Measurements from ENCODE around the gene LPP. TPM values are rescaled to one million over a fixed set of nuclear protein-coding genes. Genes with fewer than 3 reads are reported as not detected.
A peak's percentile ranks its signal among the peaks of the same experiment; 100 is the strongest.

The LPP gene
- total RNA-seq, 3 donors from 2014 or later (not counting 1 experiment from before 2014, with no cell fraction given) = 137 to 163 (median 149) TPM

- peak overlapping the region; percentile 74 to 79 for H3K27ac Mint-ChIP-seq
- Histone ChIP-seq H3K27ac (ENCODE audit: low read length) (peak overlapping the region; percentile 78), H3K4me1 (ENCODE audit: control insufficient read depth, insufficient read depth, low read length) (peaks cover 29% of the 10 kb centered on the region), H3K27me3 (ENCODE audit: control insufficient read depth, insufficient read depth, low read length) (no peaks in the 10 kb centered on the region), H3K9me3 (ENCODE audit: control insufficient read depth, insufficient read depth, low read length) (no peaks in the 10 kb centered on the region), H3K36me3 (ENCODE audit: control insufficient read depth, insufficient read depth, low read length) (peaks cover 4% of the 10 kb centered on the region), H3K4me3 (ENCODE audit: low read length) (no peak overlapping the region)
- TF ChIP-seq CTCF (IDR thresholded peaks at IDR 0.05) = no peak
- DNase-seq (no peak), ATAC-seq (no peak)
- H3K36me3 Mint-ChIP-seq = no peaks in the 10 kb centered on the region
- peaks cover 66 to 71% of the 10 kb centered on the region in 2 donors for H3K4me1 Mint-ChIP-seq
- WGBS (ENCODE audit: insufficient coverage) = 93% methylated on average over 3 of the region's 3 CpGs
- peak overlapping the region; percentile 78 for H3K4me3 Mint-ChIP-seq
- peaks cover 0 to 7% of the 10 kb centered on the region in 2 donors for H3K27me3 Mint-ChIP-seq (ENCODE audit: low read depth in 2 of 2)
- intact Hi-C loops (cut with micrococcal nuclease) = no loop called here
- H3K9me3 Mint-ChIP-seq = no peaks in the 10 kb centered on the region
These were observed 206.5 kb downstream of the LPP start for GRCh38 chr3:188360364-188360881.

- peaks cover 4% of the 10 kb centered on the region for H3K36me3 ChIP-seq (ENCODE audit: control insufficient read depth, insufficient read depth, low read length)
- WGBS (ENCODE audit: insufficient coverage) = 34% methylated on average over 6 of the region's 7 CpGs
- peaks cover 0 to 7% of the 10 kb centered on the region in 2 donors for H3K27me3 Mint-ChIP-seq (ENCODE audit: low read depth in 2 of 2)
- peaks cover 29% of the 10 kb centered on the region for H3K4me1 ChIP-seq (ENCODE audit: control insufficient read depth, insufficient read depth, low read length)
- H3K4me3 Mint-ChIP-seq = peak overlapping the region; percentile 17
- intact Hi-C loops (cut with micrococcal nuclease) = no loop called here
- no peaks in the 10 kb centered on the region for H3K9me3 Mint-ChIP-seq
- H3K36me3 Mint-ChIP-seq = no peaks in the 10 kb centered on the region
- H3K27ac Mint-ChIP-seq = peak overlapping the region; percentile 70 to 78
- DNase-seq (peak in 1 of 2 donors; percentile 19), ATAC-seq (peak in 1 of 3 donors; percentile 37)
- peaks cover 65 to 69% of the 10 kb centered on the region in 2 donors for H3K4me1 Mint-ChIP-seq
- H3K27me3 ChIP-seq (ENCODE audit: control insufficient read depth, insufficient read depth, low read length) = no peaks in the 10 kb centered on the region
- H3K4me3 ChIP-seq (ENCODE audit: low read length) = no peak overlapping the region
- no peak for TF ChIP-seq CTCF (IDR thresholded peaks at IDR 0.05)
- peak overlapping the region; percentile 75 for H3K27ac ChIP-seq (ENCODE audit: low read length)
- H3K9me3 ChIP-seq (ENCODE audit: control insufficient read depth, insufficient read depth, low read length) = no peaks in the 10 kb centered on the region
These were observed 207.9 kb downstream of the LPP start for GRCh38 chr3:188361888-188362287.

GRCh38 chr3:188362405-188362831 lies 208.5 kb downstream of the LPP start:
- no peaks in the 10 kb centered on the region for H3K36me3 Mint-ChIP-seq
- H3K4me3 Mint-ChIP-seq = peak overlapping the region; percentile 73
- Histone ChIP-seq H3K36me3 (ENCODE audit: control insufficient read depth, insufficient read depth, low read length) (peaks cover 4% of the 10 kb centered on the region), H3K9me3 (ENCODE audit: control insufficient read depth, insufficient read depth, low read length) (no peaks in the 10 kb centered on the region), H3K4me1 (ENCODE audit: control insufficient read depth, insufficient read depth, low read length) (peaks cover 29% of the 10 kb centered on the region), H3K27me3 (ENCODE audit: control insufficient read depth, insufficient read depth, low read length) (no peaks in the 10 kb centered on the region), H3K4me3 (ENCODE audit: low read length) (no peak overlapping the region), H3K27ac (ENCODE audit: low read length) (peak overlapping the region; percentile 75)
- H3K4me1 Mint-ChIP-seq = peaks cover 61 to 63% of the 10 kb centered on the region in 2 donors
- no peak for TF ChIP-seq CTCF (IDR thresholded peaks at IDR 0.05)
- peak overlapping the region; percentile 70 to 78 for H3K27ac Mint-ChIP-seq
- intact Hi-C loops (cut with micrococcal nuclease) = no loop called here
- H3K27me3 Mint-ChIP-seq (ENCODE audit: low read depth in 2 of 2) = peaks cover 0 to 7% of the 10 kb centered on the region in 2 donors
- DNase-seq = peak in 1 of 2 donors; percentile 45
- peak; percentile 67 to 73 (median 72) for ATAC-seq
- WGBS (ENCODE audit: insufficient coverage) = 47% methylated on average over 8 of the region's 10 CpGs
- H3K9me3 Mint-ChIP-seq = no peaks in the 10 kb centered on the region

- Mint-ChIP-seq H3K27ac (peak overlapping the region; percentile 39 to 53), H3K4me3 (peak overlapping the region; percentile 29), H3K9me3 (no peaks in the 10 kb centered on the region), H3K36me3 (no peaks in the 10 kb centered on the region), H3K4me1 (peaks cover 46 to 50% of the 10 kb centered on the region in 2 donors), H3K27me3 (ENCODE audit: low read depth in 2 of 2) (peaks cover 0 to 6% of the 10 kb centered on the region in 2 donors)
- peak; percentile 59 to 72 (median 72) for ATAC-seq
- TF ChIP-seq CTCF (IDR thresholded peaks at IDR 0.05) = no peak
- WGBS (ENCODE audit: insufficient coverage) = 68% methylated on average over 5 of the region's 5 CpGs
- Histone ChIP-seq H3K4me1 (ENCODE audit: control insufficient read depth, insufficient read depth, low read length) (peaks cover 15% of the 10 kb centered on the region), H3K27ac (ENCODE audit: low read length) (no peak overlapping the region), H3K36me3 (ENCODE audit: control insufficient read depth, insufficient read depth, low read length) (peaks cover 4% of the 10 kb centered on the region), H3K4me3 (ENCODE audit: low read length) (no peak overlapping the region), H3K27me3 (ENCODE audit: control insufficient read depth, insufficient read depth, low read length) (no peaks in the 10 kb centered on the region), H3K9me3 (ENCODE audit: control insufficient read depth, insufficient read depth, low read length) (no peaks in the 10 kb centered on the region)
- intact Hi-C loops (cut with micrococcal nuclease) = no loop called here
- no peak for DNase-seq
These were observed 211.2 kb downstream of the LPP start for GRCh38 chr3:188365184-188365583.
